Fibroblast of peridontal ligament (primary cell): ENCODE results near the gene BDH1.
A peak's percentile ranks its signal among the peaks of the same experiment; 100 is the strongest.
"Not testable (repeated sequence)": the region's sequence is repeated elsewhere in the genome, so short reads cannot be mapped to it uniquely, and the experiment has no call there.

Experiments
- DNase-seq: peaks from one replicate; pipeline ENCODE4 v3.0.0-alpha.2; 2010; ENCODE audit errors: extremely low read depth

Gene BDH1

DNA sequence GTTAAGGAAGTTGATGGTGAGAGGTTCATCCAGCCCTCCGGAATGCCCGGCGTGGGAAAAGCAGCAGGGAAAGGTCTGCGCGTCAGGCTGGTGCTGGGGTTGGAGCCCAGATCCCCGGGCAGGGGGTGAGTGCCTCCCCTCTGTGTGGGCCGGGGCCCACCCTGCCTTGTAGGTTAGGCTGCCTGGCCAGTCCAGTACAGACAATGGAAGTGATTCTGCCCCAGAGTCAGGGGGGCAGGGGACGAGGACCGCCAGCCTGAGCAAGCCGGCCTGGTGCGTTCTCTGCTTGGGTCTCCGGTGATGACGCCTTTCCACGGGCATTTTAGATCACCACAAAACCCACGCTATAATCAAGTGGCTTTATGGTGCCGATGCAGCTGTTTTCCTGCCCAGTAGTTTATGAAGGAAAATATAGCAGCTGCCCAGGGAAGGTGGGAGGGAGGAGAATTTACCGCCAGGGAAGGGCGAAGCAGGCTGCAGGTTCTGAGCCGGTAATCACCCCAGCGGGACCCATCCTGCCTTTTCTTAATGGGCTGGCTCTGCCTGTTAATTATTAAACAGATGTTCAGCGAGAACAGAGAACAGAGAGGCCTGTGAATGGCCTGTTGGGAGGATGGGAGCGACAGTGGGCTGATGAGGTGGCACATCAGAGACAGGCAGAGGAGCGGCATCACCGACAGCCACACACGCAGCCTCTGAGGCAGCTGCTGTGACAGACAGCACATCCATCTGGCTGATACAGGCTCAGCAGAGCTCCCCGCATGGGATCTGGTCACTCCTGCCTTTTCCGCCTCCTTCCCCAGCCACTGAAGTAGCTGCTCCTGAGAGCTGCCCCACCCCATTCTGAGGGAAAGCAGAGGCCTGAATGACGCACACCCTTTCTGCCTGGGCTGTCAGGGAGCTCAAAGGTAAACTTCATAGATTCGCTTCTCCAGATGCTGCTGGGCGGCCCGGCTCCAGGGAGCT lies 35.2 kb downstream of the BDH1 start:
- peak; percentile 37 for DNase-seq

DNA sequence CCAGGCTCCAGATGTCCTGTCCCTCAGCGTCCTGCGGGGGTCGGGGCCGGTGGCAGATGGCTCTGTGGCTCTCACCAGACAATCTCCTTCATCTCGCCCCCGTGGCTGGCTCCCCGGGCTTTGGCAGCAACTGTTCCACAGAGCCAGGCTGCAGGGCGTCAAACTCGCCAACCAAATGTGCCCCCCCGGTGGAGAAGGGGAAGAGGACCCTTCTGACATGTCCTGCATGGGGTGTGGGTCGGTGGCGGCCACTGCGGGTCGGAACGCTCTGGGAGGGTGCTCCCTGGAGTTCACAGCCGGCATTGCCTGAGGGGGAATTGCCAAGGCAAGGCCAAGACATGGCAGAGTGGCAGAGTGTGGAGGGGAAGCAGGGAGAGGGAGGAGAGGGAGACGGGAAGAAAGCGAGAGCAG lies 36.0 kb downstream of the BDH1 start:
- DNase-seq: no peak

DNA sequence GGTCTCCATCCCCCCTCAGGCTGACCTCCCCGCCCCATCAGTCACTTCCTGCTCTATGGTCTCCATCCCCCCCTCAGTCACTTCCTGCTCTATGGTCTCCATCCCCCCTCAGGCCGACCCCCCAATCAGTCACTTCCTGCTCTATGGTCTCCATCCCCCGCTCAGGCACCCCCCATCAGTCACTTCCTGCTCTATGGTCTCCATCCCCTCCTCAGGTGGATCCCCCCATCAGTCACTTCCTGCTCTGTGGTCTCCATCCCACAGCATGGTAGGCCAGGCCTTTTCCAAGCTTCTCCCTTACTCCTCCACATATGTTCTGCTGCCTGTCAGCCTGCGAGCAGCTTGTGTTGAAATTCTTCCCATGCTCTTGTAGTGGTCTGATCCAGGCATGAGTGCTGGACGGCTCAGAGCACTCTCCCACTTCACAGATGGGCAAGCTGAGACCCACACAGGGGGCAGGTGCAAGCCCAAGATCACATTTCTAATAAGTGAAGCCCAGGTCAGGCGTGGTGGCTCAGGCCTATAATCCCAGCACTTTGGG lies 36.8 kb downstream of the BDH1 start:
- no peak for DNase-seq

DNA sequence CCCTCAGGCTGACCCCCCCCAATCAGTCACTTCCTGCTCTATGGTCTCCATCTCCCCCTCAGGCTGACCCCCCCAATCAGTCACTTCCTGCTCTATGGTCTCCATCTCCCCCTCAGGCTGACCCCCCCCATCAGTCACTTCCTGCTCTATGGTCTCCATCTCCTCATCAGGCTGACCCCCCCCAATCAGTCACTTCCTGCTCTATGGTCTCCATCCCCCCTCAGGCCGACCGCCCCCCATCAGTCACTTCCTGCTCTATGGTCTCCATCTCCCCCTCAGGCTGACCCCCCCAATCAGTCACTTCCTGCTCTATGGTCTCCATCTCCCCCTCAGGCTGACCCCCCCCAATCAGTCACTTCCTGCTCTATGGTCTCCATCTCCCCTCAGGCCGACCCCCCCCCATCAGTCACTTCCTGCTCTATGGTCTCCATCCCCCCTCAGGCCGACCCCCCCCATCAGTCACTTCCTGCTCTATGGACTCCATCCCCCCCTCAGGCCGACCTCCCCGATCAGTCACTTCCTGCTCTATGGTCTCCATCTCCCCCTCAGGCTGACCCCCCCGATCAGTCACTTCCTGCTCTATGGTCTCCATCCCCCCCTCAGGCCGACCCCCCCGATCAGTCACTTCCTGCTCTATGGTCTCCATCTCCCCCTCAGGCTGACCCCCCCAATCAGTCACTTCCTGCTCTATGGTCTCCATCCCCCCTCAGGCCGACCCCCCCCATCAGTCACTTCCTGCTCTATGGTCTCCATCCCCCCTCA lies 37.7 kb downstream of the BDH1 start:
- not testable (repeated sequence) for DNase-seq

DNA sequence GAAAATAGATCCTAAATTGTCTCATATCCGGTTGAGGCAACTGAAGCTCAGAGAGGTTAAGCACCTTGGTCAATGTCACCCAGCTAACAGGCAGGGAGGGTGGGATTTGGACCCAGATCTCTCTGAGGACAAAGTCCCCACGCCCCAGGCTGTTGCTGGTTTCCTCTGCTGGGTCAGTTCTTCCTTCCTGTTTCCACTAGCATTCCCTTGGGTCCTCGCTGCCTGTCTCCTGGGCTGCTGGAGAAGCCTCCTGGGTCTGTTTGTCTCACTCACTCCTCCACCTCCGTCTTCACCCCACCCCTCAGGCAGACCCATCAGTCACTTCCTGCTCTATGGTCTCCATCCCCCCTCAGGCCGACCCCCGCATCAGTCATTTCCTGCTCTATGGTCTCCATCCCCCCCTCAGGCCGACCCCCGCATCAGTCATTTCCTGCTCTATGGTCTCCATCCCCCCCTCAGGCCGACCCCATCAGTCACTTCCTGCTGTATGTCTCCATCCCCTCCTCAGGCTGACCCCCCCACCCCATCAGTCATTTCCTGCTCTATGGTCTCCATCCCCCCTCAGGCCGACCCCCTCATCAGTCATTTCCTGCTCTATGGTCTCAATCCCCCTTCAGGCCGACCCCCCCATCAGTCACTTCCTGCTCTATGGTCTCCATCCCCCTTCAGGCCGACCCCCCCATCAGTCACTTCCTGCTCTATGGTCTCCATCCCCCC lies 38.7 kb downstream of the BDH1 start:
- not testable (repeated sequence) for DNase-seq

DNA sequence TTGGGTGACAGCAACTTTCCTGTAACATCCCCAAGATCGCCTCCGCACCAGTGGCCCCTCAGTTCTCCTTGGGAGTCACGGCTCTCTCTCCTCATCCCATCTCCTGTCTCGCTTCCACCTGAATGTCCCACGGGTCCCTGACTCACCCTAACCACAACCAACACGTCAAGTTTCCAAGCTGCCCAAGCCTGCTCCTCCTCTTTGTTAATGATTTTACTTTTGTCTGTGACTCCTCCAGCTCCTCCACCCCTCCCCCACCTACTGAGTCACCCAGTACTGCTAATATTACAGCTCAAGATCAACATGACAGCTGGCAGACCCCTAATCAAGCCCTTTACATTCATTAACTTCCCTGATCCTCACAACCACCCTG lies 39.3 kb downstream of the BDH1 start:
- peak; percentile 61 for DNase-seq

DNA sequence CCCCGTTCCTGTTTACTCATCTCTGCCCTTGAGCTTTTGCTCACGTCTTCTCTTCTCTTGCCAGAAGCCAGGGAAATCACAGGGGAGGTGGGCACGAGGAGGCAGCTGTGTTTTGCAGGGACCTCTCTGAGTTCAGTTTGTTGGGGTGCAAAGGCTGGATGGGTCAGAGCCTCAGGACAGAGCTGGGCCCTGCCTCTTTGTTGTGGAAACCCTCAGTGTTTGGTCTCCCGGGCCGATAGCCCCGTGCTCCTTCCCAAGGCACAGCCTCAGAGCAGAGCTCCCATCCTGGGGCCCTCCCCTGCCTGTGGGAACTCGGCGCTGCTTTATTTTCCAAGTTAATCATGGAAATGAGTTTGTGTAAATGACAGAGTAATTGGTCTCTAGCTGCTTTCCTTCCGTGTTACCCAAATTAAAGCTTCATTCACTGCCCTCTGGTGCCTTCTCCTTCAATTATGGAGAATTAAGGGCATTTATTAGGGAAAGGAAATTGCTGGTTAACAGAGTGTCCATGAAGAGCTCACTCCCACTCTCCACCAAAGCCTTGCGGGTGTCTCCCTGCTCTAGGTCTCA lies 40.9 kb downstream of the BDH1 start:
- no peak for DNase-seq

DNA sequence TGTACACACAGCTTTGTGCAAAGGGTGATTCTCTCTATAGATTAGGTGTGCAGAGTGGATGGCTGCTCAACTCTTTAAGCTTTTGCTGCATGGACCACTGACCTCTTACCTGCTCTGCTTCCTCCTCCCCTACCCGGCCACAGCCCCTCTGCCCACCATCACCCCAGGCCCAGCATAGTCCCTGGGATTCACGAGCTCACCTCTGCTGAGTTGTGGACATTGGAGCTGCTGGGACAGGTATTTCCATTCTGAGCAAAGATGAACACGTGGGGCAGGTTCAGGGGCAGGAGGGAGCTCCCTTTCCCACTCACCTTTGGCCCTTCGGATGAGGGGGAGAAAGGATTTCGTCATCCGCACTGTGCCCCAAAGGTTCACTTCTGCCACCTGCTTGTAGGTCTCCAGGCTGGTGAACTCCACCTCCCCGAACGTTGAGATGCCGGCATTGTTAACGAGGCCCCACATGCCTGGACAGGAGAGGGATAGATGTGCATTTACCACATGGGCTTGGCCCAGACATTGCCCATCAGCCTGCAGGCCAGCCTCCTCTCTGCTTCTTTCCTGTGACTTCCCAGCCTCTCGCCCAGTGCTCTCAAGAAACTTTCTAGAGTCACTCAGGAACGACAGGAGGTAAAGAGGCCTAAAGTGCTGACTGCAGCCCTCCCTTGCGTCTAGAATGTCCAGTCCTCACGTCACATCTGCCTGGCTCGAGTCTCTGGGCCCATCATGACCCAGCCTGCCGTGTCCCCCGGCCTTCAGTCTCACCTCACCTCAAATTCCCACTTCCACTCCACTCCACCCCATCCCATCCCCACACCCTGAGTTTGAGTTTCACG lies 41.6 kb downstream of the BDH1 start:
- DNase-seq: no peak

DNA sequence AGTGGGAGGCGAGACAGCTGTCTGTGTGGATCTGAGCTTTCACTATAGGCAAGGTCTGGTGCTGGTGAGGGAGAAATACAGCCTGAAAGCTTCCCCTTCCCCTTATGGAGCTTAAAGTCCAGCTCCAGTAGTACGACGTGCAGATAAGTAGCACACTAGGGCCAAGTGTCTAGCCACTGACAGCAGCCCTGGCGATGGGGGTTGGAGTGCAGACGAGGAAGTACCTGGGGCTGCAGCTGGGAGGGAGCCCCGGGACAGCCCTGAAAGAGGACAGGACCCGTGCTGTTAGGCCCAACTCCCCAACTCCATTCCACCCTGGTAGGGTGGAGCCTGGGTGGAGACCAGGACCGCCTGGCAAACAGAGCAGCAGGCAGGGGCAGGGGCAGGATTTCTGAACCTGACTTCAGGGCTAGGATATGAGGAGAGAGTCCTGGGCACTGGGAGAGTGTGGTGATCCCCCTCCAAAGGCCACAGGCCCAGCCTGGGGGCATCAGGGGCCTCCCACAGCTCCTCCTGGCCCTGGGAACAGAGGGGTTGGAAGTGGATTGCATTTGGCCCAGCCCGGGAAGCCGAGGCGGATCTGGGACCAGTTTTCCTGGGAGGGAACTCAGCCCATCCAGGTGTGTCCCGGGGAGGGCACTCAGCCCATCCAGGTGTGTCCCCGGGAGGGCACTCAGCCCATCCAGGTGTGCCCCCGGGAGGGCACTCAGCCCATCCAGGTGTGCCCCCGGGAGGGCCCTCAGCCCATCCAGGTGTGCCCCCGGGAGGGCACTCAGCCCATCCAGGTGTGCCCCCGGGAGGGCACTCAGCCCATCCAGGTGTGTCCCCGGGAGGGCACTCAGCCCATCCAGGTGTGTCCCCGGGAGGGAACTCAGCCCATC lies 42.8 kb downstream of the BDH1 start:
- no peak for DNase-seq

DNA sequence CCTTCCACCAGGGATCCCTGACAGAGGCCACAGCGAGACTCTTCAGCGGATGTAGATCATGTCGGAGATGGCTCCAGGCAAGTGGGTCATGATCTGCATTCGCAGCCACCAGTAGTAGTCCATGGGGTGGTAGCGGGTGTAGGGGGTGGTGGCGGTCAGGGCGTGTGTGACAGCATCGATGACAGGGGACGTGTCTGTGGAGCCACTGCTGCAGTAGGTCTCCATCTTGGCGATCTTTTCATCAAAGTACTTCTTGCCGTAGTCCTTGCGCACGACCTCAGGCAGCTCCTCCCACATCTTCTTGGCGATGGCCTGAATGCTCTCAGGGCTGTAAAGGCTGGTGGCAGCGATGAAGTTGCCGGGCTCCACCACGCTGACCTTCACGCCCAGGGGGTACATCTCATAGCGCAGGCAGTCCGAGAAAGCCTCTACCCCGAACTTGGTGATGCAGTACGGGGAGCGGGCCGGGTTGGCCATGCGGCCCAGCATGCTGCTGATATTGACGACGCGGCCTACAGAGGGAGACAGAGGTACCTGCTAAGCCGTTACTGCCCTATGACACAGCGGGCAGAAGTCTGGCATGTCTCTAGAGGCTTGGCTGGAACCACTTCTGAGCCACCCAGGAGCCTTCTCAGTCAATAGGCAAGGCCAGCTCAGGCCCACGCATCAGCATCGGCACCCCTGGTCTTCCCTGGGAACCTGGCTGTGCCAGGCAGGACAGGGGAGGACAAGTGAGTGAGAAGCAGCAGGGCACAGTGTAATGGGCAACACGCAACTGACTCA lies 43.7 kb downstream of the BDH1 start:
- DNase-seq: no peak

DNA sequence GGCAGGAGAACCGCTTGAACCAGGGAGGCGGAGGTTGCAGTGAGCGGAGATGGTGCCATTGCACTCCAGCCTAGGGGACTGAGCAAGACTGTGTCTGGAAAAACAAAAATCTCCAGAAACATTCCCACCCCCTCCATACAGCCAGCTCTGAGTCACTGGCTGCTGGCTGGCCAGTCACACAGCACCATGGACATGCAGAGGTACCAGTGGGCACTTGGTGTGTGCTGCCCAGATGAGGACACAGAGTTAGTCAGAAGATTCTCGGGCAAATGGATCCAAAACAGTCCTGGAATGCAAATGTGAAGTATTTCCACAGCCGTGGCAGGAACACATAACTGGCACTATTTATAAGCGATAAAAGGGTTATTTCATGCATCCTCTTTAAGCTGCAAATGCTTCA lies 44.6 kb downstream of the BDH1 start:
- peak; percentile 40 for DNase-seq

DNA sequence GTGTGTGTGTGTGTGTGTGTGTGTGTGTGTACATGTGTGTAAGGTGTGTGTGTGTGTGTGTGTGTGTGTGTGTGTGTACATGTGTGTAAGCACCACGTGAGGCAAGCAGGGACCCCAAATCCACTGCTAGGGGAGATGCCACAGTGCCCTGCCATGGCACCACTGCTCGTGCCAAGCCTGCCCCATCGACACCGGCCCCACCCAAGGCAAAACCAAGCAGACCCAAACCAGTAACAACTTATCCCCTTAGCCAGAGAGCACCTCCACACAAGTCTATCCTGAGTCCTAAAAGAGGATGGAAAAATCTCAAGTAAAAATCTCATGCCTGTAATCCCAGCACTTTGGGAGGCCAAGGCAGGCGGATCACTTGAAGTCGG lies 45.1 kb downstream of the BDH1 start:
- no peak for DNase-seq

DNA sequence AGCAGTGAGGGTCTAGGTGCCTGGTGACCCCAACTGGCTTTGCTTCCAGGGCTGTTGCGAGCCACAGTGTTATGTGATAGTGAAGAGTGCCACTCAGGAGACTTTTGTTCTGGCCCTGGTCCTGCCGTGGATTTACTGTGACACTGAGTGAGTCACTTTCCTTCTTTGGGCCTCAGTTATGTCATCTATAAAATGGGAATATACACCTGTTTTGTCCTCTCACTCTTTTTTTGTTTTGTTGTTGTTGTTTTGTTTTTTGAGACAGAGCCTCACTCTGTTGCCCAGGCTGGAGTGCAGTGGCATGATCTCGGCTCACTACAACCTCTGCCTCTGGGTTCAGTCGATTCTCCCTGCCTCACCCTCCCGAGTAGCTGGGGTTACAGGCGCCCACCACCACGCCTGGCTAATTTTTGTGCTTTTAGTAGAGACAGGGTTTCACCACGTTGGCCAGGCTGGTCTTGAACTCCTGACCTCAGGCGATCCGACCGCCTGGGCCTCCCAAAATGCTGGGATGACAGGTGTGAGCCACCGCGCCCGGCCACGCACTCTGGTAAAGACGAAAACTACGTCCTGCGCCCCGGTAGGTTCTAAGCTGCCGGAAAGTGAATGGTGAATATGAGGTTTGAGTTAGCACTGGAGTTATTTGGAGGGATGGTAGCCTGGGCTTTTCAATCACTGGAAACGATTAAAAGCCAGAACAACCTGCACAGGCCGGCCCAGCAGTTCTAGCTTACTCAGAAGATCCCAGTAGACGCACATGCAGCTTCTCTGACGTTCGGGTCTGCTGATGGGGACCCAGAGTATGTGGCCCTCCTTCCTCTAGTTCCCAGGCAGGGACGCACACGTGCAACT lies 46.6 kb downstream of the BDH1 start:
- DNase-seq: no peak

DNA sequence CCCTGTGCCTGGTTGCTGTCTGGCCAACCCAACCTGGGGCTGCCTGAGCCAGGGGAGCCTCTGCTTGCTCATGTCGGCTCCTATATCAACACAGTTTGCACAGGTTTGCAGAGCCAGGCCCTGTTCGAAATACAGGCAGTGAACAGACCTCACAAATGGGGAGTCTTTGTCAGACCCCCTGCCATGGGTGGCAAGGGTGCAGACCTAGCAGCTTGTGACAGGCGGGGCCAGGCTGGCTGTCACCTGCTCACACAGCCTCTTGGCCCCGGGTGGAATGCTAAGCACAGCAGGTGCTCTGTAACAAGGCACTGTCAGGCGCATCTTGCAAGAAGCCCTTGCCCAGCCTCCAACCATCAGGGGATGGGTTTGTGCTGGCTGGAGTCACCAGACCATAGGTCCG lies 47.3 kb downstream of the BDH1 start:
- DNase-seq: no peak

DNA sequence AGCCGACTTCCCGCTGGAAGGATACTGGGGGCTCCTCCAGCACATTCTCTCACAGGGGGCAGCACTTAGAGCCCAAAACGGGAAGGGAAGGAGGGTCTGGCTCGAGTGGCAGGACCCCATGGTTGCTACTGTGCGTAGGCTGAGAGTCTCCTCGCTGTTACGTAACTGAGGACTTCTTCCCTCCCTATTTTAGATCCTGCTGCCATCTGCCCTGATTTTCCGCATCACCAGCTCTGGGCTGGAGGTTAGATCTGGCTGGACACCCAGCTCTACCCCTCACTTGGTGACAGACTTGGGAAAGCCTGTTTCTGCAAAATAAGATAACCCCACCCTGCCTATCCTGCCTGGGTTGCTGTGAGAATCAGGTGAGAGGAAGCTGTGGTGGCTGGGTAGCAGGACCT lies 47.7 kb downstream of the BDH1 start:
- DNase-seq: no peak

DNA sequence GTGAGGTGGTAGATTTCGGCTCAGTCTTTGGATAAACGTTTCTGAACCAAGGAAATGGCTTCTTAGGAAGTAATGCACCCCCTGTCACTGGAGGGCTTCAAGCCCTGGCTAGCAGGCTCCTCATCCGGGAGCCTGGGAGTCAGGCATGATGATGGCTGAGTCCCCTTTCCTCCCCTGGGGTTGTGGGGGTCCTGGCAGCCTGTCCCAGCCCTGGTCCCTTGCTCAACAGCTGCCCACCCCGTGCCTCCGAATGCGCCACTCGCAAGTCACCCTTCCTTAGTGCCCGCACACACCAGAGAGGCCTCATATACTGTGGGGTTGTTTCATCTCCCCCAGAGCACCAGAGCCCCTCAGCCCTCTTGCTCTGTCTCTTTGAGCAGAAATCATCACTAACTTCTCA lies 48.2 kb downstream of the BDH1 start:
- no peak for DNase-seq

DNA sequence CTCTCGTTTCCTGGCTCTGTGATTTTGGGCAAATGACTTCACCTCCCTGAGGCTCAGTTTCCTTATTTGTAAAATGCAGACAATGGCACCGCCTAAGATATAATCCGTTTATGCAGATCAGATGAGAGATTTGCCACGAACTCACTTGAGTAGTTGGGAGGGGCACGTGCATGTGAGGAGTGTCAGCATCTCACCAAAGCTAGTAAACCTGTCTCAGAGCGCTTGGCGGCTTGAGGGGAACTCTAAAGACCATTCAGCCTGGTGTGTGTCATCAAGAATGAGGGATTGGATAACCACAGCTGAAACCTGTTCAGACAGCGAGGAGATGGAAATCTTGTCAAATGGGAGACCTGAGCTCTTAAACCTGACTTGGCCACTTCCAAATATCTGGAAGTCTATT lies 48.7 kb downstream of the BDH1 start:
- DNase-seq: no peak
